Stimulated activated CD8-positive, alpha-beta memory T cell treated with anti-CD3 and anti-CD28 coated beads, Interleukin-4, amount 100 ng/mL, for 48 hours (primary cell): ENCODE measurements around the gene STARD3.
A peak's percentile ranks its signal among the peaks of the same experiment; 100 is the strongest.

Experiments used
- DNase-seq: peaks from one replicate; pipeline ENCODE4 v3.0.0-alpha.2; 2020

STARD3 gene

DNA sequence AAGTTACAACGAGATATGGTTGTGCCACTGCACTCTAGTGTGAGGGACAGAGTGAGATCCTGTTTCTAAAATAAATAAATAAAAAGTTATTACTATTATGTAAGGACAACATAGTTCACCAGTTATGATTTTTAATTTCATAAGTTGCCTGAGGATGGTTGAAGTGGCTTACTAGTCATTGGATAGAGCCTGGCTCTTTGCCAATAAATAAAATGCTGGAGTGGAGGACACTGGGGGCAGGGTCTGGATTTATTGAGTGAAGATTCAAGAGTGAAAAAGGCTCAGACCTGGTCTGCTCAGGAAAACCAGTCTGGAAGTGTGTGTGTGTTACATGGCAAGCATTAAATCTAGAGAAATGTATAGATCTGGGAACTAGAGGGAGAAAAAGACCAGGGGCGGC, 2.1 kb downstream of the STARD3 start:
- DNase-seq = no peak

DNA sequence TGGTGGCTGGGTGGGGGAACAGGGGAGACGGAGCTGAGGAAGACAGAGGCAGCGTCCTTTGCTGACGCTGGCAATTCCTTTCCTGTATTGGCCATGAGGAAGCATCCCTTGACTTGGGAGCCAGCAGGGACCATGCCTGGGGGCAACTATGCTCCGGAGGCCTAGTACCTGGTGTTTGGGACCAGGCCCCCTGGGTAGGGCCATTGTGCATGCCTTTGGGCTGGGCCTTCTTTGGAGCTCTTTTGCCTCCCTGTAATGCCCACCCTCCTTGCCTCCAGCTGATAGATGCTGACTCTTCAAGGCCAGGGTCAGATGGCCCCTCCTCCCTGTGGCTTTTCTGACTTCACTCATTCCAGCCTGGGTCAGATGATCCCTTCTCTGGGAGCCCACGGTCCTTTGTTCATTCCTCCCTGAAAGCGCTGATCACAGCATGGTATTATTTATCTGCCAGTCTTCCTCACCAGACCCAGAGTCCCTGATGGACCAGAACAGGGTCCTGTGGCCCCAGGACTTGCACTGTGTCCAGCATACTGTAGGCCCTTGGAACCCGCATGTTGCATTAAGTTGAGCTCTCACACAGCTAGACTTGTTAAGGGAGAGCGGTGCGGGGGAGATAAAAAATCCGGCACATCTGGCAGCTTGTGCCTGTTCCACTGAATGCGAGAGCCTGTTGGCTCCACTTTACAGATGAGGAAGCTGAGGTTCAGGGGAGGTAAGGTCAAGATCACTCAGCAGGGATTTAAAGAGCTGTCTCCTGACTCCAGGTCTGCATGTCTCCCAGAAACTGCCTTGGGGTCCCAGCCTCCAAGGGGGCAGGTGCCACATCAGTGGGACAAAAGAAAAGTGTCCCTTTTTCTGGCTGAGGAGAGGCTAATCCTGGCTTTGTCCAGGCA, 2.9 kb downstream of the STARD3 start:
- no peak for DNase-seq

DNA sequence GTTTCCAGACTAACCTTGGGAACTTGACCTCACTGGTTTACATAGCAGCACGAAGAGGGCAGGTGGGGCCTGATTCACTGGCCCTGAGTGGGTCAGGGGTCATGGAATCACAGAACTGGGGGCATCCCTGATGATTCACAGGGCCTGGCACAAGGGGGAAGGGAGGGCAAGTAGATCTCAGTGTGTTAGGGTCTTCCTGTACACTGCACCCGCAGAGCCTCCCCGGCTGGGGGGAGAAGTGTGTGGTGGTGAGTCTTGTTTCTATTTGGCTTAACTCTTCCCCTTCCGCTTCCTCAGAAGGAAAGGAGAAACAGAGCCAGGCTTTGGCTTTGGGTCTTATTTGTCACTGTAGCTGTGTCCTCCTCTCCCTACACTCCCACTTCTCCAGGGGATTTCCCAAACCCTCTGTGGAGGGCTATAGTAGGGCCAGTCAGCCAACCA, 3.7 kb downstream of the STARD3 start:
- DNase-seq = no peak

DNA sequence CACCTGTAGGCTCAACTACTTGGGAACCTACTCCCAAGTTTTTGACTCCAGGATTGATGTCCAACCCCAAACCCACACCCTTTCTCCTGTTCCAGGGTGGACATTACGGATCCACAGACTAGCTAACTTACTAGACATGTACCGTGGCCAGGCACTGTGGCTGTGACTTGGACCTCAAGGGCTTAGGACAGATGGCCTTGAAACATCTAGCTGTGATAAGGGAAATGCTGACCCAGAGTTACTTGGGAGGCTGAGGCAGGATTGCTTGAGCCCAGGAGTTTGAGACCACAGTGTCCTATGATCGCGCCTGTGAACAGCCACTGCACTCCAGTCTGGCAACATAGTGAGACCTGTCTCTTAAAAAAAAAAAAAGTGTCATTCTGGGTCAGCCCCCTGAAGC, 4.2 kb downstream of the STARD3 start:
- DNase-seq = no peak

DNA sequence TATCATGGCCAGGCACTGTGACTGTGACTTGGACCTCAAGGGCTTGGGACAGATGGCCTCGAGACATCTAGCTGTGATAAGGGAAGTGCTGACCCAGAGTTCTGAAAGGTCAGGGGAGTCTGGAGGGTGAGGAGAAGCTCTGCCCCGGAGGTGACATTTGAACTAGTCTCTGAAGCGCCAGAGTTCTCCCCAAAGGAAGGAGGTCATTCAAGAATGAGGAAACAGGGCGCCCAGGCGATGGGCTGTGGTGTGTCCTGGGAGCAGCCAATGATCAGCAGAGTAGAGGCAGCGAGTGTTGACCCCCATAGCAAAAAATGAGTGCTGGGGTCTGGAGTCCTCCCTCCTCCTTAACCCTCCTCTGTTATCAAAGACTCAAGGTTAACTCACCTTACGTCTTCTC, 4.9 kb downstream of the STARD3 start:
- no peak for DNase-seq

DNA sequence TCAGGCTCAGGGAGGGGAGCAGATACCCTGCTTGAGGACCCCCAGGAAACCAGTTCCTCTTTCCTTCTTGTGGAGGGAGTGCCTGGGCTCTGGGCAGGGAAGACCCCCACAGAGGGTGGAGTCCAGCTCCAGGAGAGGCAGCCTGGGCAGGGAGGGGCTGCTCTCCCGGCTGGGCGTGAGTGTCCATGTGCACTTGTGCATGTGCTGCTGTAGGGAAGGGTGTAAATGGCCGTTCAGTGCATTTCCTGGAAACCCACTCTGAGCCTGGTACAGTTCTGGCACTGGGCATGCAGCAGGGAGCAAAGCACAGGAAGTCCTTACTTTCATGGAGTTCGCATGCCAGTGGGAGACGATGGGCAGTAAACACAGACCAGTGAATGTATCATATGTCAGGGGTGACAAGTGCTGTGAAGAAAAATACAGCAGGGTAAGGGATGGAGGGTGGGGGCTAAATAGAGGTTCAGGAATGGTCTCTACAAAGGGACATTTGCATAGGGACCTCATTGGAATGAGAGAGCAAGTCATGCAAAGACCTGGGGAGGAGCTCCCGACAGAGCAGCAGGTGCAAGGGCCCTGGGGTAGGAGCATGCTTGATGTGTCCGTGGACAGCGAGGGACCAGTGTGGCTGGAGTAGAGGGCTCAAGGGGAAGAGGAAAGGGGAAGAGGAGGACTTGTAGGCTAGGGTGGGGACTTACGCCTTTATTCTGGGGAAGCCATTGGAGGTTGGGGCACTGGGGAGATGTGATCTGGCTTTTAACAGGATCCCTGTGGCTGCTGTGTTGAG, 5.5 kb downstream of the STARD3 start:
- no peak for DNase-seq

DNA sequence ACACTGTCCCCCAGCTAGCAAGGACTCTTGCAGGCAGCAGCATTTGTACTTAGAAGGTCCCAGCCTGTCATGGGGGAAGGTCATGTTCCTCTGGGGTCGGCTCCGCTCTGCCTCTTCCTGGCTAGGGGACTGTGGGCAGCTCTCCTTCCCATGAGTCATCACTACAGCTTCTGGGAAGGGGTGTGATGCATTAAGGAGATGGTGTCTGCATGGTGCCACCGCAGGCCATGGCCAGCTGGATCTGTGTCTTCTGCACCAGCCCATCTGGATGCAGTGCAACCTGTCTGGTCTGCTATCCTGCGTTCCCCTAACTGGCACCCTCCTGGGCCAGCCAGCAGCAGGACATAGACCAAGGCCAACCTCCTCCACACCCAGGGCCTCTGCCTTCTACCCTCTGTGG, 6.3 kb downstream of the STARD3 start:
- DNase-seq = no peak

DNA sequence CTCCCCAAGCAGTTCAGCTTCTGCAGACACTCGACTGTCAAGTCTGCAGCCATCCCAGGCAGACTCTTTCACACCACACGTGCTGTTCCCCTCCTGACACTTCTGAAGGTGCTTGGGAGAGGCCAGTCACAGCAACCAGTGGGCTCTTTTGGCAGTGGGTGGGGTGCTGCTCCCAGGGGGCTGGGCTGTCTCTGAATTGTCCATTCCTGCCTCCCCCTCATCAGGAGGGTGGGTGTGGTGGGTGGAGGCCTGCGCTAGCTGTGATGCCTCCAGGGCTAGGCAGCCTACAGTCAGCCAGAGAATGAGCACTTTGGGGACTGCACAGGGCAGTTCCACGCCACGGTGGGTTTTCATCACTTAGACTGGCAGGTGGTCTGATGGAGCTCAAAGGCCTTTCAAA, 10.3 kb downstream of the STARD3 start:
- no peak for DNase-seq

DNA sequence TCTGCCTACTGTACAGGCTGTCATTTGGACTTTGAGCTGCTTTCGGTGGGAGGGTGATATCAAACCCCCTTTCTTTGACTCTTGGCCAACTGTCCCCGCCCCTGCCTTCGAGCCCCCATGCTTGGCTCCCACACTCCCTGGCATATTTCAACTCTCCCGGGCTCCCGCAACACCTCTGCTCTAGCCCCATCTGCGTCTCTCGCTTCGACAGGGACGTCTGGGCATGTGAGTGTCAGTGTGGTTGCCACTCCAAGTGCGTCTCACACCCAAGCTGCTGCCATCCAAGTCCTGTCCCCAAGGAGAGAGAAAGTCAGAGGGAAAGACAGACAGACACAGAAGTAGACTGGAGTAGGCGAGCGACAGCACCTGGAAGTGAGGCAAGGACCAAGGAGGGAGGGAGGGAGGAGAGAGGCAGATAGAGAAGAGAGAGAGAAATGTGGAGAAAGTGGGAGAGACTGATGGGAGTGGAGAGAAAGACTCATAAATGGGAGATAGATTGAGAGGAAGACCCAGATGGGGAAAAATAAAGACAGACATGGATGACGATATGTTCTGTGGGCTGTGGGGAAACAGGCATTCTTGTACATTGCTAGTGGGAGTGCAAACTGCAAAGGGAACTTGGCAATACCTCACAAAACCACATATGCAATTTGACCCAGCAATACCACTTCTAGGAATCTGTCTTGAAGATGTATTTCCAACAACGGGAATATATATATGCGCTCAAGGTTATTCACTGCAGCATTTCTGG, 11.8 kb downstream of the STARD3 start:
- no peak for DNase-seq

DNA sequence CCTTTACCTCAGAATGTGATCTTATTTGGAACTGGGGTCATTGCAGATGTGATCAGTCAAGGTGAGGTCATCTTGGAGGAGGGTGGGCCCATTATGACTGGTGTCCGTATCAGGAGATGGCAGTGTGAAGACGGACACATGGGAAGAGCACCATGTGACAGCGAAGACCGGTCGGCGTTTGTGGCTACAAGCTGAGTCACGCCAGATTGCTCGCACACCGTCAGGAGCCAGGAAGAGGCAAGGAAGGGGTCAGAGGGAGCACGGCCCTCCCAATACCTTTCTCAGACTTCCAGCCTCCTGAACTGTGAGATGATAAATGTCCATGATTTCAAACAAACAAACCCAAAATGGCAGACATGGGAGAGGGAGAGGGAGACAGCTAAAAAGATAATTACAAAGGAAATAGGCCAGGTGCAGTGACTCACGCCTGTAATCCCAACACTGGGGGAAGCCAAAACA, 13.2 kb downstream of the STARD3 start:
- no peak for DNase-seq

DNA sequence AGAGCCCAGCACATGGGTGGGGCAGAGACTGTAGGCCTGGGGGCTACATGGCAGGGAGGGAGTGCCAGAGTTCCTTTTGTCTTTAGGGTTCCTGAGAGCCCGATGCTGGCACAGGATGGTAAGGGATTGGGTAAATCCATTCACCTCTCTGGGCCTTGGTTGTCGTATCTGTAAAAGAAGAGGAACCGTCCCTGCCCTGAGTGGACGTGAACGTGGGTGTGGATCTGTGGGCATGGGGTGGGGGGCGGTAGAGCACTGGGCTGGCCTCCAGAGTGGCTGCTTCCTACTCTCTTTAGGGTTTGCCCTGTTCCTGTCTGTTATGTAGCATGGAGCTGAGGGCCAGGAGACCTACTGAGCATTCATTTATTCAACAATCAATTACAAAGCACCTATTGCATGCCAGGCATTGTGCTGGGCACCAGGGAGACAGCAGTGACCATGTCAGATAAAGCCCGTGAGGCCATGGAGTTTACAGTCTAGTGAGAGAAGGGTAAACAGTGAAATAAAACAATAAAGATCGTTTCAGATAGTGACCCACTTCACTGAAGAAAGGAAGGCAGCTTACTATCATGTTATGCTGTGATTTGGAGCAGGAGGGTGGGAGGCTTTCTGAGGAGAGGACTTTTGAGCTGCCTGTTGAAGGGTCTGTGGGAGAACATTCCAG, 15.1 kb downstream of the STARD3 start:
- DNase-seq = no peak

DNA sequence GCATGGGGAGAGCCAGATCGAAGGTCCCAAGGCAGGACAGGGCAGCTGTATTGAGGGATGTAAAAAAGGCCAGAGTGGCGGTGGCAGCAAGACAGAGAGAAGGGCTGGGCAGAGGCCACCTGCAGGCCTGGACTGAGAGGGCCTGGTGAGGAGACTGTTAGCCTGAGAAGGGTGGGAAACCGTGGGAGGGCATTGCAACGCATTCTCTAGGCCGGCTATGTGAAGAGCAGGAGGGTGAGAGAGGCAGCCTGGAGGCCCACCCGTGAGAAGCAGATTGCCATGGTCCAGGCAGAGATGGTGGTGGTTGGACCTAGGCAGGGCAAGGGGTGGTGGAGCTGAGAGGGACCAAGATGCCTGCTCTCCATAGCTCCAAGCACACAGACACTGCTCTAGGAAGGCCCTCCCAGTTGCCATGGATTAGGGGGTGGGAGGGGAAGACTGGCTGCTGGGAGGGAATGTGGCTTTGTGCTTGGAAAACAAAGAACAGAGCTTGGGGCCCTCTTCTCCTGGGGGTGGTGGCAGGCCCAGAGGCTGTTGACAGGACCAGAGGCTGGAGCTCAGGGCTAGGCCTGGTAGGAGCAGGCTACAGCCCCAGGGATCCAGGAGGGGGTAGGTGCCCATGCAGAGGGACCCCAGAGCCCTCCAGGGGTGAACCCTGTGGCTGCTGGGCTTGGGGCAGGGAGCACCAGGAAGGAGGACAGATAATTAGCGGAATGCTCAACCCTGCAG, 15.8 kb downstream of the STARD3 start:
- no peak for DNase-seq

DNA sequence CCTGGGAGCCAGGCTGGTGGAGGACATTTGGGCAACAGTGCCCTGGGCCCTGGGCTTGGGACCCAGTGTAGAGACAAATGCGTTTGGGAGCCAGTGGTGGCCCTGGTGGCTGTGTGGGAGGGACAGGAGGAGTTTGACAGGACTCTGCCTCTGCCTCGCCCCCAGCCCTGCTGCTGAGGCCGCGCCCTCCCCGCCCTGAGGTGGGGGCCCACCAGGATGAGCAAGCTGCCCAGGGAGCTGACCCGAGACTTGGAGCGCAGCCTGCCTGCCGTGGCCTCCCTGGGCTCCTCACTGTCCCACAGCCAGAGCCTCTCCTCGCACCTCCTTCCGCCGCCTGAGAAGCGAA, 16.3 kb downstream of the STARD3 start:
- no peak for DNase-seq

DNA sequence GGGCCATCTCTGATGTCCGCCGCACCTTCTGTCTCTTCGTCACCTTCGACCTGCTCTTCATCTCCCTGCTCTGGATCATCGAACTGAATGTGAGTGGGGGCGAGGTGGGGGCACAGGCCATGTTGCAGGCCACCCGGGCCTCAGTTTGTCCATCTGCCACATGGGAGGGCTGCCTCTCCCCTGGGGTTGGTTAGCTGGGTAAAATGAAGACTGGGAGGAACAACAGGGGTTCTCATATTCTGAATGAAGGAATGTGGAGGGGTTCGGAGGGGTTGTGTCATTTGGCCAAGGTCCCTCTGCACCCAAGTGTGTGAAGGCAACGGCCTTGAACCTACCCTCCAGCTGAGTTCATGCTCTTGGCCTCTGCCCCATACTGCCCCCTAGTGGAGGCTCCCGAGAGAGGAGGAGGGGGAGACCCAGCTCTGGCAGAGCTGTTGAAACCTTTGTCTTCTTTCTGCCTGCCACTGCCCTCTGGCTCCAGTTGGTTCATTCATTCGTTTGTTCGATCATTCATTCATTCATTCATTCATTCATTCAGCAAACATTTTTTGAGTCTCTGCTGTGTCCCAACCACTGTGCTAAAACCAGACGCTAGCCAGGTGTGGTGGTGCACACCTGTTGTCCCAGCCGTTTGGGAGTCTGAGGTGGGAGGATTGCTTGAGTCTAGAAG, 16.9 kb downstream of the STARD3 start:
- peak; percentile 95 for DNase-seq

DNA sequence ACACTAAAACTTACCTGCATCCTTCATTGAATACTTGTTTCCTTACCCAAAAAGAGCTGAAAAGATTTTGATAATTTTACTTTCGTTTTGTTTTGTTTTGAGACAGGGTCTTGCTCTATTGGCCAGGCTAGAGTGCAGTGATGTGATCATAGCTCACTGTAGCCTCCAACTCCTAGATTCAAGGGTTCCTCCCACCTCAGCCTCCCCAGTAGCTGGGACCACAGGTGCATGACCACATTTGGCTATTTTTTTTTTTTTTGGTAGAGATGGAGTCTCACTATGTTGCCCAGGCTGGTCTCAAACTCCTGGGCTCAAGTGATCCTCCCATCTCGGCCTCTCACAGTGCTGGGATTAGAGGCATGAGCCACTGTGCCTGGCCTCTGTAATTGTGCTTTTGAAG, 18.2 kb downstream of the STARD3 start:
- DNase-seq = no peak

DNA sequence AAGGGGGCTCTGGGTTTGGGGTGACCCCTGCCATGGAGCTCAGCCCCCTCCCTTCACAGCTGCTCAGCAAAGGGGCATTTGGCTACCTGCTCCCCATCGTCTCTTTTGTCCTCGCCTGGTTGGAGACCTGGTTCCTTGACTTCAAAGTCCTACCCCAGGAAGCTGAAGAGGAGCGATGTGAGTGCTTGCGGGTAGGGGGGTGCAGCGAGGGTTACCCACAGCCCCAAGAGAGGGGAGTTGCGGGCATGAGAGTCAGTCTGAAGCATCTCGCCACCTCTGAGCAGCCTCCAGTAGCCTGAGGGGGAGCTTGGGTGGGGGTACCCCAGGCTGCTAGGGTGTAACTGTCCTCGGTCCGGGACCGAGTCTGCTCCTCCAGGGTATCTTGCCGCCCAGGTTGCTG, 21.4 kb downstream of the STARD3 start:
- DNase-seq = no peak

DNA sequence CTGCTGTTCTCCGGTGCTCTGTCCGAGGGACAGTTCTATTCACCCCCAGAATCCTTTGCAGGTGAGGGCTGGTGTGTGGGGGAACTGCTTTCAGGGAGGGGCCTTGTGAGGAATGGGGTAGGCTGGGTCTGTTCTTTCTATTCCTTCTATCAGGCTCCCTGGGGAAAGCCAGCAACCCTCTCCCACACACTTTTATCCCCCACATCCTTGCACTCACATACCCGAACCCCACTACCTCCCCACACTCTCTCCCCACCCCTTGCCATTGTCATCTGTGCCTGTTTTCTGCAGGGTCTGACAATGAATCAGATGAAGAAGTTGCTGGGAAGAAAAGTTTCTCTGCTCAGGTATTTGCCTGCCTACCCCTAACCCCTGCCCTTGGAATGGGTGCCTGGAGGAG, 21.8 kb downstream of the STARD3 start:
- no peak for DNase-seq

DNA sequence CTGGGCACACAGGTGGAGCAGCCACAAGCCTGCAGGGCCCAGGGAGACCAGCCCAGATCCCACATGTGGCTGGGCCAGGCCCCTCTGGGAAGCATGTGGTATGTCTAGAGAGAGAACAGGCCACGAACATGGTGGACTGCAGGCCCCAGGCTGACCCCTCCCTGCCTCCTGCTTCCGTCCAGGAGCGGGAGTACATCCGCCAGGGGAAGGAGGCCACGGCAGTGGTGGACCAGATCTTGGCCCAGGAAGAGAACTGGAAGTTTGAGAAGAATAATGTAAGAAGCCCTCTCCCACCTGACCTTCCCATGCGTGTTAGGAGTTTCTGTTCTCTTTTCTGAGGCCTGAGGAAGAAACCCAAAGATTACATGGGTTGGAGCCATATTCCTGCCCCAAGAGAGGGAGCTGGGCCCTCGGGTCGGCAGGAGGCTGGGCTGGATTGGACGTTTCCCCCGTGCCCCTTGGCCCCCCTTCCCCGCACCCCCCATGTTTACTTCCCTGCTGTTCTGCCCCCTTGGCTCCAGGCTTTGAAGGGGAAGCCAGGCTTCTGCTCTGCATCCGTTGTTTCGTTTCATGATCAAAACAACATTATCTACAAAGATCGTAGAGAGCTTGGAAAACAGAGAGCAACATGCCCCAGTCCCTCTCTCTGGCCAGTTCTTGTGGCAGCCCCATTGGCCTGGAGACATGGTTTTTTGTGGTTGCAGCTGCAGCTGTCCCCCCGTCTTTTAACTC, 22.5 kb downstream of the STARD3 start:
- no peak for DNase-seq

DNA sequence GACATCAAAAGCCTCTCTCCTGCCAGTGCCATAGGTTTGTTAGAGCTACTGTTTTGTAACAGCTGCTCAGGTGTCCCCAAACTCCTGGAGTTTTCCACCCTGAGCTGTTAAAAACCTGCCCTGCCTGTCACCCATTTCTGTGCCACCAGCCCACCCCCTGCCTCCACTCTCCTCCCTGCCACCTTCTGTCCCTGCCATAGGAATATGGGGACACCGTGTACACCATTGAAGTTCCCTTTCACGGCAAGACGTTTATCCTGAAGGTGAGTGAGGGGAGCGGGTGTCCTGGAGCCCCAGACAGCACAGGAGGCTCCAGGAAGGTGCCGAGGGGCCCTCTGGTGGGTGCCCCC, 23.0 kb downstream of the STARD3 start:
- no peak for DNase-seq

DNA sequence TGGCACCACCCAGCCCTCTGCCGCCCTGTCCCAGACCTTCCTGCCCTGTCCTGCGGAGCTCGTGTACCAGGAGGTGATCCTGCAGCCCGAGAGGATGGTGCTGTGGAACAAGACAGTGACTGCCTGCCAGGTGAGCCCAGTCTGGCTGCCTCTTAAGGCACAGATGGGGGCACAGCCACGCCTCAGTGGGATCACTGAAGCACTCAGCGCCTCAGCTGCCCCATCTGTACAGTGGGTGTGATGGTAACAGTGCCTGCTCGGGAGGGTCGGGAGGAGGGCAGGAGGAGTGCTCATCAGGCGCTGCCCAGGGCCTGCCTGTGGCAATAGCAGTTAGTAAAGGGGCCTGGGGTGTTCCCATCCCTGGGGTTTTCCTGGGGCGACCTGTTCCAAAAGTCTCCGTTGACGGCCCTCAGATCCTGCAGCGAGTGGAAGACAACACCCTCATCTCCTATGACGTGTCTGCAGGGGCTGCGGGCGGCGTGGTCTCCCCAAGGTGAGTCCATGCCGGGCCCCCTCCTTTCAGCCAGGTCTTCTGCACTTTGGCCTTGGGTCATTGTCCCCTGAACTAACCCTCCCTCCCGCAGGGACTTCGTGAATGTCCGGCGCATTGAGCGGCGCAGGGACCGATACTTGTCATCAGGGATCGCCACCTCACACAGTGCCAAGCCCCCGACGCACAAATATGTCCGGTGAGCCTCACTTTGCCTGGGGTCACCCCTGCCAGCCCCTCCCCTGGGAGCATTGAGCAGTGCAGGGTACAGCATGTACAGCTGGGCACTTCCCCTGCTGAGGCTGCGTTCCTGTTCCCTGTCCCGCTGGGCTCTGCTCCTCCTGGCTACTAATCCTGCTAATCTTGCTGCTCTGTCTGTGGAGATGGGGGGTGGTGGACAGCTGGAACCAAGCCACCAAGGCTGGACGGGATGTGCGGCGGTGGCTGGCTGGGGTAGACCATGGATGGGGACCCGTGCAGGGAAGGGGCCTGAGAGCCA, 23.7 kb downstream of the STARD3 start:
- DNase-seq = no peak
